ENCODE measurements around the gene ASPDH. TPM values are rescaled to one million over a fixed set of nuclear protein-coding genes. Genes with fewer than 3 reads are reported as not detected.
"Not testable (repeated sequence)": the region's sequence is repeated elsewhere in the genome, so short reads cannot be mapped to it uniquely, and the experiment has no call there.

ASPDH gene
- polyA plus RNA-seq, 1 donor (not counting 4 experiments of a cell fraction or from before 2014, with no cell fraction given): not detected

GRCh38 chr19:50475736-50476223, 37.9 kb downstream of the ASPDH start:
- dilution Hi-C loops (cut with MboI; ENCODE audit: extremely low pct_ligation_motif_present, low sequenced_read_pairs): no loop called here

GRCh38 chr19:50475101-50475568, 38.6 kb downstream of the ASPDH start:
- H2AFZ ChIP-seq (ENCODE audit: control insufficient read depth, low read length): no peak overlapping the region
- H3K9me3 ChIP-seq (ENCODE audit: control insufficient read depth, low read depth, low read length): no peaks in the 10 kb centered on the region
- TF ChIP-seq CTCF (optimal IDR thresholded peaks at IDR 0.05 in 1 of 3, IDR thresholded peaks at IDR 0.05 in 1 of 3, conservative IDR thresholded peaks at IDR 0.05 in 1 of 3; ENCODE audit: extremely low read depth in 1 of 3, insufficient read depth in 2 of 3, low read length in 3 of 3) (no peak), EZH2 (IDR thresholded peaks at IDR 0.05; ENCODE audit: low read length) (no peak)
- peaks cover 6% of the 10 kb centered on the region for H3K4me1 ChIP-seq (ENCODE audit: control insufficient read depth, extremely low read depth, insufficient read depth, low read length)
- no peak overlapping the region for H3K27ac ChIP-seq (ENCODE audit: control insufficient read depth, insufficient read depth, low read length)
- dilution Hi-C loops (cut with MboI; ENCODE audit: extremely low pct_ligation_motif_present, low sequenced_read_pairs): no loop called here
- H3K4me3 ChIP-seq (ENCODE audit: control insufficient read depth in 2 of 3, extremely low read depth in 1 of 3, insufficient read depth in 2 of 3, low read depth in 1 of 3, low read length in 3 of 3): no peak overlapping the region
- DNase-seq (ENCODE audit: low read depth, low spot score) (no peak), FAIRE-seq (no peak)
- no peak overlapping the region for H3K4me2 ChIP-seq (ENCODE audit: control insufficient read depth, extremely low read depth, insufficient read depth, low read depth, low read length)
- H3K79me2 ChIP-seq (ENCODE audit: control insufficient read depth, insufficient read depth, low read length): peaks cover 19% of the 10 kb centered on the region
- peaks cover 7 to 8% of the 10 kb centered on the region in 2 experiments for H3K36me3 ChIP-seq (ENCODE audit: control insufficient read depth in 2 of 2, extremely low read depth in 1 of 2, insufficient read depth in 2 of 2, low read length in 2 of 2)
- no peak overlapping the region for H3K9ac ChIP-seq (ENCODE audit: control insufficient read depth, extremely low read depth, insufficient read depth, low read length)
- H3K9me1 ChIP-seq (ENCODE audit: control insufficient read depth, extremely low read depth, insufficient read depth, low read length): peaks cover 2% of the 10 kb centered on the region
- H3K27me3 ChIP-seq (ENCODE audit: control insufficient read depth, extremely low read depth, insufficient read depth, low read length): no peaks in the 10 kb centered on the region
- peaks cover 6% of the 10 kb centered on the region for H4K20me1 ChIP-seq (ENCODE audit: control insufficient read depth, extremely low read depth, insufficient read depth, low read length)

More at GRCh38 chr19:50475736-50476223, 37.9 kb downstream of the ASPDH start:
- TF ChIP-seq EZH2 (IDR thresholded peaks at IDR 0.05; ENCODE audit: low read length): no peak
- TF ChIP-seq CTCF (optimal IDR thresholded peaks at IDR 0.05 in 1 of 3, IDR thresholded peaks at IDR 0.05 in 1 of 3, conservative IDR thresholded peaks at IDR 0.05 in 1 of 3; ENCODE audit: extremely low read depth in 1 of 3, insufficient read depth in 2 of 3, low read length in 3 of 3): no peak
- no peak overlapping the region for H2AFZ ChIP-seq (ENCODE audit: control insufficient read depth, low read length)
- H3K9me1 ChIP-seq (ENCODE audit: control insufficient read depth, extremely low read depth, insufficient read depth, low read length): peaks cover 2% of the 10 kb centered on the region
- H3K79me2 ChIP-seq (ENCODE audit: control insufficient read depth, insufficient read depth, low read length): peaks cover 19% of the 10 kb centered on the region
- no peak for FAIRE-seq
- no peak overlapping the region for H3K4me3 ChIP-seq (ENCODE audit: control insufficient read depth in 2 of 3, extremely low read depth in 1 of 3, insufficient read depth in 2 of 3, low read depth in 1 of 3, low read length in 3 of 3)
- no peak overlapping the region for H3K9ac ChIP-seq (ENCODE audit: control insufficient read depth, extremely low read depth, insufficient read depth, low read length)
- no peaks in the 10 kb centered on the region for H3K9me3 ChIP-seq (ENCODE audit: control insufficient read depth, low read depth, low read length)
- peaks cover 7 to 10% of the 10 kb centered on the region in 2 experiments for H3K36me3 ChIP-seq (ENCODE audit: control insufficient read depth in 2 of 2, extremely low read depth in 1 of 2, insufficient read depth in 2 of 2, low read length in 2 of 2)
- no peak overlapping the region for H3K4me2 ChIP-seq (ENCODE audit: control insufficient read depth, extremely low read depth, insufficient read depth, low read depth, low read length)
- DNase-seq (ENCODE audit: low read depth, low spot score): no peak
- H4K20me1 ChIP-seq (ENCODE audit: control insufficient read depth, extremely low read depth, insufficient read depth, low read length): peaks cover 6% of the 10 kb centered on the region
- H3K27me3 ChIP-seq (ENCODE audit: control insufficient read depth, extremely low read depth, insufficient read depth, low read length): no peaks in the 10 kb centered on the region
- H3K27ac ChIP-seq (ENCODE audit: control insufficient read depth, insufficient read depth, low read length): no peak overlapping the region
- H3K4me1 ChIP-seq (ENCODE audit: control insufficient read depth, extremely low read depth, insufficient read depth, low read length): peaks cover 6% of the 10 kb centered on the region

- peaks cover 14% of the 10 kb centered on the region for H3K79me2 ChIP-seq (ENCODE audit: control insufficient read depth, insufficient read depth, low read length)
- H3K27me3 ChIP-seq (ENCODE audit: control insufficient read depth, extremely low read depth, insufficient read depth, low read length); H3K4me1 ChIP-seq (ENCODE audit: control insufficient read depth, extremely low read depth, insufficient read depth, low read length); H3K4me3 ChIP-seq (ENCODE audit: control insufficient read depth in 2 of 3, extremely low read depth in 1 of 3, insufficient read depth in 2 of 3, low read depth in 1 of 3, low read length in 3 of 3); H3K36me3 ChIP-seq (ENCODE audit: control insufficient read depth in 2 of 2, extremely low read depth in 1 of 2, insufficient read depth in 2 of 2, low read length in 2 of 2); H3K9me3 ChIP-seq (ENCODE audit: control insufficient read depth, low read depth, low read length); H3K4me2 ChIP-seq (ENCODE audit: control insufficient read depth, extremely low read depth, insufficient read depth, low read depth, low read length); FAIRE-seq; dilution Hi-C loops (cut with MboI; ENCODE audit: extremely low pct_ligation_motif_present, low sequenced_read_pairs); H3K27ac ChIP-seq (ENCODE audit: control insufficient read depth, insufficient read depth, low read length); H2AFZ ChIP-seq (ENCODE audit: control insufficient read depth, low read length); H3K9me1 ChIP-seq (ENCODE audit: control insufficient read depth, extremely low read depth, insufficient read depth, low read length); H3K9ac ChIP-seq (ENCODE audit: control insufficient read depth, extremely low read depth, insufficient read depth, low read length); DNase-seq (ENCODE audit: low read depth, low spot score); H4K20me1 ChIP-seq (ENCODE audit: control insufficient read depth, extremely low read depth, insufficient read depth, low read length): not testable (repeated sequence)
These were observed 40.4 kb downstream of the ASPDH start for GRCh38 chr19:50473336-50473735.

Data from keratinocyte (primary cell).